Subcutaneous adipose tissue (tissue), 4 donors: ENCODE data around the gene VWF. TPM values are rescaled to one million over a fixed set of nuclear protein-coding genes. Genes with fewer than 3 reads are reported as not detected.

ENCODE experiments used
- CTCF ChIP-seq: fragments of 450-650 bp; IDR thresholded peaks from one replicate; pipeline ENCODE4 v1.5.1; 2016; ENCODE audit warnings: low read depth, mild to moderate bottlenecking, control low read depth, antibody characterized with exemption, moderate library complexity
- total RNA-seq, 4 donors: library from RNA; depleted of rRNA; stranded (reverse); fragments of >200 nt; gene quantifications; one replicate each; pipeline ENCODE4 v1.1.0, GENCODE V29; 2016

VWF gene
- total RNA-seq, 4 donors from 2014 or later, result 132 to 853 (median 240) TPM

DNA sequence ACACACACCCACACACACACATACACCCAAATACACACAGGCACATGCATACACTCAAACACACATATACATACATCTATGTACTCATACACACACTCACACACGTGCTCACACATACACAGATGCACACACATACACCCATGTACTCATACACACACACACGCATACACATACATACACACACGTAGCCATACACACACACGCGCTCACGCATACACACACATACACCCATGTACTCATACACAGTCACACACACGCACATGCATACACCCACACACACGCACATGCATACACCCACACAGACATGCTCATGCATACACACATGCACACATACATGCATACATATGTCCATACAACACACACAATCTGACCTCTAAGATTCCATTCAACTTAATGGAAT, 91.7 kb downstream of the VWF start:
- TF ChIP-seq CTCF, result no peak

DNA sequence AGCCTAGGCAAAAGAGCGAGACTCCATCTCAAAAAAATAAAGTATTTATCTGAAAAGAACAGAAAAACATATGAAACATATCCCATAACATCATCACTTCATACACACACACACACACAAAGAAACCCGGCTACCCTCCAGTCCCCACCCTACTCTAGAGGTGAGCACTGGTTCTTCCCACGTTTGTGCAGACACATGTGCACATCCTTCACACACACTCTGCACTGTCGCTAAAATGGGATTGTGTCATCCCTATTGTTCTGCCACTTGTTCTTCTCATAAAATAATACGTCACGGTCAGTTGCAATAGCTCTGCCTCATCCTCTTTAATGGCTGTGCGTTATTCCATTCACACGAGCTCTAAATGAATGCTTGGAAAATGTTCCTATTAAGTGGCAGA, 93.5 kb downstream of the VWF start:
- no peak for TF ChIP-seq CTCF

- no peak for TF ChIP-seq CTCF
Observed at GRCh38 chr12:6030081-6030480, 94.4 kb downstream of the VWF start.

DNA sequence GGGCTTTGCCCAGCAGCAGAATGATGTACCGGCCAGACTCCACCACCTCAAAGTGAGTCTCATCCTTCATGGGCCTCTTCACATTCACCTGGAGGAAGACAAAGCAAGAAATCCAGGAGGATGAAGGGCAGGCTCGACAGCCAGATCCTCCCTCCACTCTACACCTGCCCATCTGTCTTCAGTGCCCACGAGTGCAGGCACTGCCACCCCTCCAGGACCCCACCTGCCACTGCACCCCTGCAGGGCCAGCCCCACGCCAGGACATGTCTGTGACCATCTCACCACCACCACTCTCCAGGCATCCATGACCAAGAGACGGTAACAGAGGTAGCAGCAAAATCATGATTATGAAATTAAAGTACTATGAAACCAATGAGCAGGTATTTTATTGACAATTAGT, 95.1 kb downstream of the VWF start:
- TF ChIP-seq CTCF, result no peak

- TF ChIP-seq CTCF, result no peak
Observed at GRCh38 chr12:6026998-6027397, 97.5 kb downstream of the VWF start.

- no peak for TF ChIP-seq CTCF
Observed at GRCh38 chr12:6020930-6021329, 103.5 kb downstream of the VWF start.

- no peak for TF ChIP-seq CTCF
Observed at GRCh38 chr12:6018265-6018664, 106.2 kb downstream of the VWF start.
